NCI-H82 treated with DMSO at 0.1 percent for 48 hours (cell line): ENCODE measurements around the gene ZNF664.
"Not testable (repeated sequence)": the region's sequence is repeated elsewhere in the genome, so short reads cannot be mapped to it uniquely, and the experiment has no call there.

Experiments used
- DNase-seq: peaks from one replicate; lab custom pipeline; 2025; ENCODE audit not compliant: unreplicated experiment; lab: John Stamatoyannopoulos, UW

ZNF664 gene

GRCh38 chr12:123941624-123942237, 31.3 kb upstream of the ZNF664 start:
- no peak for DNase-seq

- no peak for DNase-seq
Measured at GRCh38 chr12:123942238-123942653, 30.8 kb upstream of the ZNF664 start.

- DNase-seq, result no peak
Measured at GRCh38 chr12:123942911-123943648, 29.9 kb upstream of the ZNF664 start.

- no peak for DNase-seq
Measured at GRCh38 chr12:123943816-123944215, 29.2 kb upstream of the ZNF664 start.

DNA sequence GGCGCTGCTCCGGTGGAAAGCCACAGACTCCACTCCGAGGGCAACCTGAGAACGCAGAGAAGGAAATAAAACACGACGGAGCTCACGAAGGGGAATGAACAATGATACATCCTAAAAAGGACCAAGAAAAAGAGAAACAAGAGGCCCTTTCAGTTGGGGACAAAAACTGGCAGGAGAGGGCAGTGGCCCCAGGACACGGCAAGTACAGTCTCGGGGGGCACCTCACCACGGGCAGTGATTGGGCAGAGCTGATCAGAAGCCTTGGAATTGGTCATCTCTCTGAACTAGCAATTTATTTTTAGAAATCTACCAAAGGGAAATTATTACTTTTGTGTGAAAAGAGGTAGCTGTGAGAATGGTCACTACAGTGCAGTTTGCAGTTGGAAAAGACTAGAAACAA, 28.3 kb upstream of the ZNF664 start:
- no peak for DNase-seq

DNA sequence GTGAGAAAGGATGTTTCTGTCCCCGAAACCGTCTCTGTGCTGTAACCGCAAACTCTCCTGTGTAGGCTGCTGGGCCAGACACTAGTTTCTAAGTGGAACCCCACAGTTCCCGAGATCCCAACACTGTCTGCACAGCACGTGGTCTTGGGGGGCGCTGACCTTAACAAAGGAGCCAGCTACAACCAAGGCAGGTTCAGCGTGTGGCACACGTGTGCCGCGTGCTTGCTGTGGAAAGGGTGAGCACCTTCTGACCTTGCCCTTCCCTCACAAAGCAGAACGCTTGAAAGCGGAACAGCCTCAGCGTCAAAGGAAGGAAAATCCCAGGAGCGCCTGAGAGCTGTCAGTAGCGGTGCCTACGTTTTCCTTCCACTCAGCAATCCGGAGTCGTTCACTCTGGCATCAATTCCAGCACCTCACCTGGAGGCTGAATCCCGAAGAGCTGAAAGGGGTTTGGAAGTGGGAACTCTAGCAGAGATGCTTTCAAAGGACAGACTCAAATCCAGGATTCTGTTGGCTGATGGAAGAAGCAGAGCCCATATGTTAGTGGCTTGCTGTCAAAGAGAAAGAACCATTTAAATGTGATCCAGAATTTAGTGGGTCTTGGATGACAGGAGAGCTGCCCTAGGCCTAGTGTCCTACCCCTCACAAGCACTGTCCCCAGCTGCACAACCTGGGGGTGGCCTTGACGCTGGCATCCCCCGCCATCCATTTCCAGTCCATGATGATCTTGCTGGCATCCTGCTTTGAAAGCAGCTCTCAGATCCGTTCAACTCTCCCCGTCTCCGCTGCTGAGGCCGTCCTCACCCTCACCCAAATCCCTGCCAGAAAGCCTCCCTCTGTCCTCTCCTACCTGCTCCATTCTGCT, 27.5 kb upstream of the ZNF664 start:
- no peak for DNase-seq

- no peak for DNase-seq
Measured at GRCh38 chr12:123946152-123946515, 26.9 kb upstream of the ZNF664 start.

DNA sequence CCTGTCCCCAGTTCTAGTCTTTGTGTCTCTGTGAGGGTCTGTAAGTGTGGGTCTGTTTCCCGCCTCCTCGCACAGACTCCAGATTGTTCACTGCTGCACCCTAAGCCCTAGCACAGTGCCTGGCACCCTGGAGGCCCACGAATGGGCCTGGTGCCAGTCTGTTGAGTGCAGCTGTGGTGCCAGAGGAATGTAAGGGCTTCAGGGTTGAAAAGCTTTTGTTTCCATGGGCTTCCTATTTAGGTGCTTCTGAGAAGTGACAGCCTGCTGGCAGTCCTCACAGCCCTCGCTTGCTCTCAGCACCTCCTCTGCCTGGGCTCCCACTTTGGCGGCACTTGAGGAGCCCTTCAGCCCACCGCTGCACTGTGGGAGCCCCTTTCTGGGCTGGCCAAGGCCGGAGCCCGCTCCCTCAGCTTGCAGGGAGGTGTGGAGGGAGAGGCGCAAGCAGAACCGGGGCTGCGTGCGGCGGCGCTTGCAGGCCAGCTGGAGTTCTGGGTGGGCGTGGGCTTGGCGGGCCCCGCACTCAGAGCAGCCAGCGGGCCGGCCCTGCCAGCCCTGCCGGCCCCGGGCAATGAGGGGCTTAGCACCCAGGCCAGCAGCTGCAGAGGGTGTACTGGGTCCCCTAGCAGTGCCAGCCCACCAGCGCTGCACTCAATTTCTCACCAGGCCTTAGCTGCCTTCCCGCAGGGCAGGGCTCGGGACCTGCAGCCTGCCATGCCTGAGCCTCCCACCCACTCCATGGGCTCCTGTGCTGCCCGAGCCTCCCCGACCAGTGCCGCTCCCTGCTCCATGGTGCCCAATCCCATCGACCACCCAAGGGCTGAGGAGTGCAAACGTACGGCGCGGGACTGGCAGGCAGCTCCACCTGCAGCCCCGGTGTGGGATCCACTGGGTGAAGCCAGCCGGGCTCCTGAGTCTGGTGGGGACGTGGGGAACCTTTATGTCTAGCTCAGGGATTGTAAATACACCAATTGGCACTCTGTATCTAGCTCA, 26.2 kb upstream of the ZNF664 start:
- not testable (repeated sequence) for DNase-seq

DNA sequence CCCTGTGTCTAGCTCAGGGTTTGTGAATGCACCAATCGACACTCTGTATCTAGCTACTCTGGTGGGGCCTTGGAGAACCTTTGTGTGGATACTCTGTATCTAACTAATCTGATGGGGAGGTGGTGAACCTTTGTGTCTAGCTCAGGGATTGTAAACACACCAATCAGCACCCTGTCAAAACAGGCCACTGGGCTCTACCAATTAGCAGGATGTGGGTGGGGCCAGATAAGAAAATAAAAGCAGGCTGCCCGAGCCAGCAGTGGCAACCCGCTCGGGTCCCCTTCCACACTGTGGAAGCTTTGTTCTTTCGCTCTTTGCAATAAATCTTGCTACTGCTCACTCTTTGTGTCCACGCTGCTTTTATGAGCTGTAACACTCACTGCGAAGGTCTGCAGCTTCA, 25.5 kb upstream of the ZNF664 start:
- not testable (repeated sequence) for DNase-seq

- no peak for DNase-seq
Measured at GRCh38 chr12:123948401-123948795, 24.6 kb upstream of the ZNF664 start.

GRCh38 chr12:123948796-123949769, 23.9 kb upstream of the ZNF664 start:
- no peak for DNase-seq

- DNase-seq, result no peak
Measured at GRCh38 chr12:123949770-123950165, 23.2 kb upstream of the ZNF664 start.

DNA sequence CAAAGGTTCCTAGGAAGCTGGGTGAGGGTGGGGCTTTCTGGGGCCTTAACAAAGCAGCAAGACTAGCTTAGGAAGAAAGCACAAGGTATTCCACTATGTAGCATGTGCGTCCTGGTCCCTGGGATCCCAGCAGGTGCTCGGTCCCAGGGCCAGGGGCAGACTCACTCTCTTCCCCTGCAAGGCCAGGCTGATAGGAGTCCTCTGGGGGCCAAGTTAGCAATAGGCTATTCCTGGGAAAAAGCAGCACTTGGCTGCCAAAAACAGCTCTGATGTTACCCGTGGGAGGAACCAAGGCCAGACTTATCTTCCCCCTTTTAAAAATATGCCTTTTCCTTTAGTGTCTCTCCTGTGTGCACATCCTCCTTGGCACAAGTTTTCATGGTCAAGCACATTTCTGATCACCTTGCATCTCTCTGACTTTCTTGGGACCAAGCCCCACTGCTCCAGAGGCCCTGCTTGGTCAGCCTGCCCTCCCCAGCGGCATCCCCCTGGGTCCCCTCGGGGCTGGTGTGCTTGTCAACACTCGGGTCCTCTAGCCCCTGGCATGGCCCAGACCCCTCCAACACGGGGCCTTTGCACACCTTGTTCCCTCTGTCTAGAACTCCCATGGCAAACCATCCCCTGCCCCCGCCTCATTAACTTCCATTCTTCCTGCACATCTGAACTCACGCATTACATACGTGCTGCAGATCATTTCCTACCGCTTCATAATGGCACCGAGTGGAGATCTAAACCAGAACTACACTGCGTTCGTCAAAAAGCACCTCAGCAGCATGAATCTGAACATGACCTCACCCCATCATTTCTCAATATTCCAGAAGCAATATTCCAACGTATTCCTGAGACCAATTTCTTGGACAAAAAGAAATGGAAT, 22.3 kb upstream of the ZNF664 start:
- no peak for DNase-seq

GRCh38 chr12:123951467-123951866, 21.5 kb upstream of the ZNF664 start:
- DNase-seq, result no peak

DNA sequence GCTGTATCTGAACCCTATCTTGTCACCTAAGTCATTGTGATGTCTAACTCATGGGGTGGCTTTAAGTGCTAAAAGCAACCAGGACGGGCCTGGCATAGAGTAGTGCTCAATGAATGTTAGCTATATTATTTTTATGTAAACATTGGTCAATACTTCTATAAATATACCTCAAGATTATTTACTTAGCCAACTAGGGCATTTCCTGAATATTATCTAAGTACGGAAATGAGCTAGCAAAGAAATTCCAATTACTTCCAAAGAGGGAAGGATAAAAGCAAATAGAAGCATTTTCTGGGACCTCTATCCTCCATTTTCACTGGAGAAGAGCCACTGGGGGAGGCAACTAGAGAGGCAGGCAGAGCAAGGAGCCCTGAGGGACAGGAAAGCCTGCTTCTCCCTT, 21.0 kb upstream of the ZNF664 start:
- no peak for DNase-seq

- no peak for DNase-seq
Measured at GRCh38 chr12:123954647-123955350, 18.2 kb upstream of the ZNF664 start.

DNA sequence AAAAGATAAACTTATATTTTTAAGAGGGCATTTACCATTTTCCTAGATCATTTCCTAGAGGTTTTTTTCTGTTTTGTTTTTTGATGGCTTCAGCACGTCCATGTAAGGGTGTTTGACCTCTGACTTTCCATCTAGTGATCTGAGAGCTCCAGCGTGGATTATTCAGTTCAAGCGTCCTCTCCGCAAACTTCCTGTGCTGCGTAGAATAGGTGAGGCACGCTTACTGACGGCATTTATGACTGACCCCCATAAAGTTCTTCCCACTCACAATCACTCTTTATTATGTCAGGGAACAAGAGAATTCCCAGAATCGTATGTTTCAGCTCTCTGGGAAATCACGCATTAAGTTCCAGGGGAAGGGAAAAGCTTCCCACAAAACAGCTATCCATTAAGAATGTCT, 16.8 kb upstream of the ZNF664 start:
- no peak for DNase-seq

DNA sequence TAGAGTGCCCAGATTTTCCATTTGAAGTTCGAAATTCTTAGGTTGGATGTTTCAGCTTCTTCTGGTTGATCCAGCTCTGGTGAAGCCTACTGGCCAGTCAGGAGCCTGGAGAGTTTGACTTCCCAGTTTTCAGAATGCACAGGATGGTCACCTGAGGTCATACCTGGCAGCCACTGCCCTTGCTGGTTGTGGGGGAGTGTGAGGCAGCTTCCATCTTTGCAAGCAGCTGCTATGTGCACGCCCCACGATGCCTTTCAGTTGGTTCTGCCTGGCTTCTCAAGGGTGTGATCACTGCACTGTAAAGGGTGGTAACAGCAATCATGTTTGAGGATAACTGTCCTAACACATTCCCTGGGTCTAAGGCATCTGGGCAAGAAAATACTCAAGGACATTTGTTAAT, 15.8 kb upstream of the ZNF664 start:
- no peak for DNase-seq
